Erythroblast (primary cell): ENCODE measurements around the gene AURKB.

Experiments used
- GATA1 ChIP-seq: IDR thresholded peaks from 2 replicates; pipeline ENCODE4 v1.6.1; 2011; ENCODE audit warnings: low read depth, mild to moderate bottlenecking, control low read depth, low read length, moderate library complexity
- POLR2A ChIP-seq: IDR thresholded peaks from 2 replicates; pipeline ENCODE4 v1.6.1; 2011; ENCODE audit warnings: mild to moderate bottlenecking, low read length

- TF ChIP-seq POLR2A, result no peak
- TF ChIP-seq GATA1, result no peak
Measured at GRCh38 chr17:8231701-8232100, 21.3 kb upstream of the AURKB start.
